ENCODE measurements around the gene KIF25. TPM values are rescaled to one million over a fixed set of nuclear protein-coding genes. Genes with fewer than 3 reads are reported as not detected.

KIF25 gene
- total RNA-seq, 4 donors from 2014 or later: 0.16 to 1.0 TPM; not detected in 2

GRCh38 chr6:168025831-168026710, 28.6 kb downstream of the KIF25 start:
- ATAC-seq: no peak
- TF ChIP-seq POLR2A (IDR thresholded peaks at IDR 0.05) (no peak), CTCF (IDR thresholded peaks at IDR 0.05 in 4 of 5, conservative IDR thresholded peaks at IDR 0.05 in 1 of 5) (no peak)

GRCh38 chr6:168026925-168027324, 29.5 kb downstream of the KIF25 start:
- in situ Hi-C loops (cut with MboI; ENCODE audit: low sequenced_read_pairs in 4 of 4): no loop called here
- DNase-seq: no peak
- Histone ChIP-seq H3K27ac (no peak overlapping the region), H3K4me1 (peaks cover 0 to 12% of the 10 kb centered on the region in 2 donors), H3K27me3 (no peaks in the 10 kb centered on the region), H3K4me3 (no peak overlapping the region), H3K9me3 (no peaks in the 10 kb centered on the region), H3K36me3 (no peaks in the 10 kb centered on the region)
- ATAC-seq: no peak
- intact Hi-C loops (cut with DNase I; ENCODE audit: low total_unique reads): no loop called here
- TF ChIP-seq CTCF (IDR thresholded peaks at IDR 0.05 in 4 of 5, conservative IDR thresholded peaks at IDR 0.05 in 1 of 5): no peak
- no peak for TF ChIP-seq POLR2A (IDR thresholded peaks at IDR 0.05)

More at GRCh38 chr6:168025831-168026710, 28.6 kb downstream of the KIF25 start:
- H3K9me3 ChIP-seq: no peaks in the 10 kb centered on the region
- H3K36me3 ChIP-seq: no peaks in the 10 kb centered on the region
- peaks cover 0 to 6% of the 10 kb centered on the region in 2 donors for H3K4me1 ChIP-seq
- no peak overlapping the region for H3K4me3 ChIP-seq
- DNase-seq: no peak
- H3K27ac ChIP-seq: no peak overlapping the region
- in situ Hi-C loops (cut with MboI; ENCODE audit: low sequenced_read_pairs in 4 of 4) (no loop called here), intact Hi-C loops (cut with DNase I; ENCODE audit: low total_unique reads) (no loop called here)
- no peaks in the 10 kb centered on the region for H3K27me3 ChIP-seq

GRCh38 chr6:168027521-168027920, 30.1 kb downstream of the KIF25 start:
- TF ChIP-seq CTCF (IDR thresholded peaks at IDR 0.05 in 4 of 5, conservative IDR thresholded peaks at IDR 0.05 in 1 of 5): no peak
- TF ChIP-seq POLR2A (IDR thresholded peaks at IDR 0.05): no peak
- DNase-seq: no peak
- no peak overlapping the region for H3K27ac ChIP-seq
- H3K27me3 ChIP-seq: no peaks in the 10 kb centered on the region
- peaks cover 0 to 17% of the 10 kb centered on the region in 2 donors for H3K4me1 ChIP-seq
- H3K9me3 ChIP-seq: no peaks in the 10 kb centered on the region
- no peak overlapping the region for H3K4me3 ChIP-seq
- H3K36me3 ChIP-seq: no peaks in the 10 kb centered on the region
- no peak for ATAC-seq
- in situ Hi-C loops (cut with MboI; ENCODE audit: low sequenced_read_pairs in 4 of 4) (no loop called here), intact Hi-C loops (cut with DNase I; ENCODE audit: low total_unique reads) (no loop called here)

GRCh38 chr6:168028181-168028580, 30.7 kb downstream of the KIF25 start:
- no peaks in the 10 kb centered on the region for H3K36me3 ChIP-seq
- in situ Hi-C loops (cut with MboI; ENCODE audit: low sequenced_read_pairs in 4 of 4): no loop called here
- H3K4me1 ChIP-seq: peaks cover 0 to 18% of the 10 kb centered on the region in 2 donors
- no peak overlapping the region for H3K4me3 ChIP-seq
- no peak for DNase-seq
- ATAC-seq: no peak
- H3K27me3 ChIP-seq: no peaks in the 10 kb centered on the region
- TF ChIP-seq CTCF (IDR thresholded peaks at IDR 0.05 in 4 of 5, conservative IDR thresholded peaks at IDR 0.05 in 1 of 5): no peak
- no peak for TF ChIP-seq POLR2A (IDR thresholded peaks at IDR 0.05)
- intact Hi-C loops (cut with DNase I; ENCODE audit: low total_unique reads): no loop called here
- H3K27ac ChIP-seq: no peak overlapping the region
- no peaks in the 10 kb centered on the region for H3K9me3 ChIP-seq

Data from gastrocnemius medialis (tissue), 4 donors.